Fibroblast of lung (primary cell): ENCODE results near the gene TCFL5. TPM values are rescaled to one million over a fixed set of nuclear protein-coding genes. Genes with fewer than 3 reads are reported as not detected.

Experiments
- DNase-seq, 2 donors: peaks; one replicate each; pipeline versions ENCODE4 v3.0.0 to v3.0.0-alpha.2; 2010; ENCODE audit warnings: low read depth in 2 of 2
- H2AFZ ChIP-seq: 2 replicates; pipeline ENCODE4 v1.5.1; 2012; ENCODE audit warnings: low read length, control low read depth, inconsistent platforms
- H3K27ac ChIP-seq: 2 replicates; pipeline ENCODE4 v1.5.1; 2011; ENCODE audit warnings: low read length, control low read depth; ENCODE audit not compliant: insufficient read depth
- H3K27me3 ChIP-seq: 2 replicates; pipeline ENCODE4 v1.5.1; 2011; ENCODE audit warnings: mild to moderate bottlenecking, low read length; ENCODE audit not compliant: control insufficient read depth, insufficient read depth
- H3K36me3 ChIP-seq: 2 replicates; pipeline ENCODE4 v1.5.1; 2011; ENCODE audit warnings: low read length; ENCODE audit not compliant: control insufficient read depth, insufficient read depth
- H3K4me1 ChIP-seq: 2 replicates; pipeline ENCODE4 v1.5.1; 2011; ENCODE audit warnings: low read length; ENCODE audit not compliant: control insufficient read depth, insufficient read depth; ENCODE audit errors: extremely low read depth
- H3K4me2 ChIP-seq: 2 replicates; pipeline ENCODE4 v1.5.1; 2011; ENCODE audit warnings: low read length, control low read depth; ENCODE audit not compliant: insufficient read depth; ENCODE audit errors: extremely low read depth
- H3K4me3 ChIP-seq, 4 experiments: fragments of 200-600 bp in 1 of 4; sonication (generic) in 1 of 4; replicated peaks in 1 of 4; 2 replicates each; pipeline ENCODE4 v1.5.1; 2011 to 2016; ENCODE audit warnings: low read length in 4 of 4, low read depth in 3 of 4, mild to moderate bottlenecking in 3 of 4, control low read depth in 2 of 4, inconsistent platforms in 1 of 4, mixed read lengths in 1 of 4; ENCODE audit not compliant: insufficient read depth in 1 of 4; ENCODE audit errors: control extremely low read depth in 1 of 4
- H3K79me2 ChIP-seq: 2 replicates; pipeline ENCODE4 v1.5.1; 2012; ENCODE audit warnings: mild to moderate bottlenecking, low read length, inconsistent platforms; ENCODE audit not compliant: control insufficient read depth, insufficient read depth
- H3K9ac ChIP-seq: 2 replicates; pipeline ENCODE4 v1.5.1; 2011; ENCODE audit warnings: mild to moderate bottlenecking, low read length, control low read depth; ENCODE audit not compliant: insufficient read depth
- H3K9me3 ChIP-seq: 2 replicates; pipeline ENCODE4 v1.5.1; 2012; ENCODE audit warnings: low read depth, low read length; ENCODE audit not compliant: control insufficient read depth, insufficient read depth
- H4K20me1 ChIP-seq: 2 replicates; pipeline ENCODE4 v1.5.1; 2011; ENCODE audit warnings: low read length; ENCODE audit not compliant: control insufficient read depth, insufficient read depth; ENCODE audit errors: extremely low read depth
- EZH2 ChIP-seq: IDR thresholded peaks from 2 replicates; pipeline ENCODE4 v1.5.1; 2012; ENCODE audit warnings: low read length, control low read depth, mild to moderate bottlenecking; ENCODE audit errors: missing control alignments
- polyA plus RNA-seq, 2 donors: library from polyadenylated mRNA; depleted of rRNA in 1 of 2; stranded (reverse) in 1 of 2; unstranded in 1 of 2; fragments of >200 nt; gene quantifications; 2 replicates each; pipeline ENCODE4 v1.2.1, GENCODE V29; 2011 to 2012; ENCODE audit warnings: missing spikeins in 1 of 2
- total RNA-seq: library from RNA; depleted of rRNA; stranded (reverse); fragments of >200 nt; gene quantifications from 2 replicates; pipeline ENCODE4 v1.2.1, GENCODE V29; 2014
- TF ChIP-seq, protein P1 (sequence below), 2 donors: IDR thresholded peaks in 1 of 2; conservative IDR thresholded peaks in 1 of 2; 1 replicate in 1 of 2; 2 replicates in 1 of 2; pipeline ENCODE4 v1.5.1; 2011 to 2012; ENCODE audit warnings: low read length in 2 of 2, control low read depth in 1 of 2, inconsistent platforms in 1 of 2, low read depth in 1 of 2, mild to moderate bottlenecking in 1 of 2

TCFL5 gene
- total and polyA plus RNA-seq, 2 donors (not counting 1 experiment from before 2014, with no cell fraction given), result 9.8 to 13.7 TPM

DNA sequence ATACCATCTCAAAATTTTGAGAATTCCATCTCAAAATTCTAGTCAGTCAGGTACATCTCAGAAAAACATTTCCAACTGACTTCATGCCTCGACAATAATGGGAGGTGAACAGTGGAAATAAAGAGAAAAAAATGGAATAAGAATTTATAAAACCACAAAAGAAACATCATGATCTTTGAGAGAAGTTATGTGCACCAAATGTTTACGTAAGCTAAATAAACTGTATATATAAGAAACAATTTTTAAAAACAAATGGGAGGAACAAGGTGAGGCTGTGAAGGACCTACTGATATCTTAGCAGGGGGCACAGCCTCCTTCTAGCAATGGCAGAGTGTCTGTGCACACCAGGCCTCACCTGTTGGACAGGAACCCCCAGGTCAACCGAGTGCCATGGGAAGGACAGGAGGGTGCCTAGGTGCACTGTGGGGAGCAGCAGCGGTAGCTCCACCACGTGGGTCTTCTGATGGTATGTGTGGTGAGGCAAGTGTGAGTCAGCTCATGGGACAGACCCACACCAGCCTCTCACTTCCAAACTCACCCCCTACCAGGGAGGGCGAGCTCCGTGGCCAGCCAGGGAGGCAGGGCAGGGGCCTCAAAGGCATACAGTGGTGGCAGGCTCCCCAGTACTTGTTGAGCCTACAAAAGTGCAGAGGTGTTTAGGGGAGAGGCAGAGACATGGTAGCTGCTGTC lies 41.4 kb upstream of the TCFL5 start:
- Histone ChIP-seq H3K9me3 (no peaks in the 10 kb centered on the region), H3K4me3 (no peak overlapping the region), H3K9ac (no peak overlapping the region), H3K36me3 (peaks cover 39% of the 10 kb centered on the region), H3K79me2 (peaks cover 14% of the 10 kb centered on the region), H2AFZ (no peak overlapping the region), H3K27ac (no peak overlapping the region), H3K4me1 (peaks cover 13% of the 10 kb centered on the region), H4K20me1 (no peaks in the 10 kb centered on the region), H3K4me2 (peak overlapping the region; percentile 32), H3K27me3 (no peaks in the 10 kb centered on the region)
- peak; percentile 63 to 67 for DNase-seq
- TF ChIP-seq, protein P1, sequence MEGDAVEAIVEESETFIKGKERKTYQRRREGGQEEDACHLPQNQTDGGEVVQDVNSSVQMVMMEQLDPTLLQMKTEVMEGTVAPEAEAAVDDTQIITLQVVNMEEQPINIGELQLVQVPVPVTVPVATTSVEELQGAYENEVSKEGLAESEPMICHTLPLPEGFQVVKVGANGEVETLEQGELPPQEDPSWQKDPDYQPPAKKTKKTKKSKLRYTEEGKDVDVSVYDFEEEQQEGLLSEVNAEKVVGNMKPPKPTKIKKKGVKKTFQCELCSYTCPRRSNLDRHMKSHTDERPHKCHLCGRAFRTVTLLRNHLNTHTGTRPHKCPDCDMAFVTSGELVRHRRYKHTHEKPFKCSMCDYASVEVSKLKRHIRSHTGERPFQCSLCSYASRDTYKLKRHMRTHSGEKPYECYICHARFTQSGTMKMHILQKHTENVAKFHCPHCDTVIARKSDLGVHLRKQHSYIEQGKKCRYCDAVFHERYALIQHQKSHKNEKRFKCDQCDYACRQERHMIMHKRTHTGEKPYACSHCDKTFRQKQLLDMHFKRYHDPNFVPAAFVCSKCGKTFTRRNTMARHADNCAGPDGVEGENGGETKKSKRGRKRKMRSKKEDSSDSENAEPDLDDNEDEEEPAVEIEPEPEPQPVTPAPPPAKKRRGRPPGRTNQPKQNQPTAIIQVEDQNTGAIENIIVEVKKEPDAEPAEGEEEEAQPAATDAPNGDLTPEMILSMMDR (conservative IDR thresholded peaks at IDR 0.05 in 1 of 2, IDR thresholded peaks at IDR 0.05 in 1 of 2; ENCODE audit: low read depth in 1 of 2, low read length in 2 of 2), result no peak
- no peak for TF ChIP-seq EZH2

DNA sequence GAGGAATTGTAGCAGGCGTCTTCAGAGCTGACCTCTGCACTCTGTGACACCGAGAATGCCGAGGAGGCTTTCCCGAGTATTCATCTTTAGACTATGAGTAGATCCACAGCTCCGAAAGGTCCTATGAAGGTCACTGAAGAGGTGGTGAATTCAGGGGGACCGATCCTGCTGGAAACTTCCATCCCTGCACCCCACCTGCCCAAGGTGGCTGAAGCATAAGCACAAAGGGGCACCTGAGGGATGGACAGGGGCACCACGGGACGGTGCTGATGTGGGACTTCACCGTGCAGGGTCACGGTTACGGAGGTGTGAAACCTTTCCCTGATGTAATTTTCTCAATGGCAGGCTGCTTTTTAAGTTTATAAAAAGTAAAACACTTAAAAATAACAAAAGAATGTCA lies 40.3 kb upstream of the TCFL5 start:
- no peak overlapping the region for H3K4me2 ChIP-seq
- H3K27ac ChIP-seq, result no peak overlapping the region
- H3K4me3 ChIP-seq, result no peak overlapping the region
- no peaks in the 10 kb centered on the region for H4K20me1 ChIP-seq
- peaks cover 13% of the 10 kb centered on the region for H3K4me1 ChIP-seq
- peaks cover 12% of the 10 kb centered on the region for H3K79me2 ChIP-seq
- no peak overlapping the region for H3K9ac ChIP-seq
- no peak for DNase-seq
- no peak overlapping the region for H2AFZ ChIP-seq
- no peak for TF ChIP-seq EZH2
- TF ChIP-seq, protein P1 (conservative IDR thresholded peaks at IDR 0.05 in 1 of 2, IDR thresholded peaks at IDR 0.05 in 1 of 2; ENCODE audit: low read depth in 1 of 2, low read length in 2 of 2), result no peak
- no peaks in the 10 kb centered on the region for H3K27me3 ChIP-seq
- peaks cover 35% of the 10 kb centered on the region for H3K36me3 ChIP-seq
- H3K9me3 ChIP-seq, result no peaks in the 10 kb centered on the region

GRCh38 chr20:62900692-62901584 lies 39.3 kb upstream of the TCFL5 start:
- no peaks in the 10 kb centered on the region for H4K20me1 ChIP-seq
- no peak overlapping the region for H3K27ac ChIP-seq
- H3K9me3 ChIP-seq, result no peaks in the 10 kb centered on the region
- H2AFZ ChIP-seq, result no peak overlapping the region
- DNase-seq, result peak in 1 of 2 donors; percentile 23
- no peak overlapping the region for H3K4me2 ChIP-seq
- no peaks in the 10 kb centered on the region for H3K27me3 ChIP-seq
- H3K9ac ChIP-seq, result no peak overlapping the region
- TF ChIP-seq EZH2, result no peak
- TF ChIP-seq, protein P1 (conservative IDR thresholded peaks at IDR 0.05 in 1 of 2, IDR thresholded peaks at IDR 0.05 in 1 of 2; ENCODE audit: low read depth in 1 of 2, low read length in 2 of 2), result no peak
- H3K79me2 ChIP-seq, result peaks cover 3% of the 10 kb centered on the region
- H3K4me1 ChIP-seq, result peaks cover 13% of the 10 kb centered on the region
- H3K36me3 ChIP-seq, result peaks cover 26% of the 10 kb centered on the region
- H3K4me3 ChIP-seq, result no peak overlapping the region
